ENCODE measurements around the gene GRIK2.

The GRIK2 gene

DNA sequence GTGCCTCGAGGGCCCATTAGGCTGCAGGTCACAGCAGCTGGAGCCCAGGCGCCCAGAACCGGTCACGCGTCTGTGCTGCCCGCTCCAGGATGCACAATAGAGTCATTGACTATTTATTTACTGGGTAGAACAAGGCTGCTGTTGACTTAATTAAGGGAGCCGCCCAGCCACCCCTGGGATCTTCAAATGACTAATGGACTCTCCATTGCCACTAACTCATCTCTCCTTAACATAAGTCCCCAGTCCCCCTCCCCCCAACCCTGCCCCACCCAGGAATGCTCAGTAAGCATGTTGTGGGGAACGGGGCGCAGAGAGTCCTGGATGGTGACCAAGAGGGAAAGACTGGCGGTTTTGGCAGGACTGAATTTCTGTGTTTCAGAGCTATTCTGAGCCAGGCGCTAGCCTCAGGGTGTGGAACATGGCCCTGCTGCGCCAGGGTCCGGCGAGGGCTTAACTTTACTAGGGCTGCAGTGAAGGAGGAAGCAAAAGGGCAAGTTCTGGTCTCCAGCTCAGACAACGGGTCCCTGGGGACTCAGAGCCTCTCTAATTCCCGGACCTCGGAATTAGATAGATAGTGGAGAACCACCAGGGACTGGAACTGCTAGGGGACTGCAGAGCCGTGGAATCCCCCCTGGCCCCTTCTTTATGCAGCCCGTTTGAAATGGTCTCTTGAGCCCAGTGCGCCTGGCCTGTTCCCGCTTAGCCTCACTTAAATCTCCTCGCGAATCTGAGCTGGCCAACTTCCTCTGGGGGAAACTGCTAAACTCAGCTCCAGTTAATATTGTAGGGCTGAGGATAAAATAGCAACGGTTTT is 1.5 kb upstream of the GRIK2 start:
- H3K27me3 ChIP-seq (ENCODE audit: insufficient read depth, low read length): peaks cover 79% of the 10 kb centered on the region
- no peak overlapping the region for H2AFZ ChIP-seq (ENCODE audit: low read length, unreplicated experiment)
- H3K79me2 ChIP-seq (ENCODE audit: control insufficient read depth, insufficient read depth, low read length, unreplicated experiment): no peaks in the 10 kb centered on the region
- peaks cover 14% of the 10 kb centered on the region for H3K4me1 ChIP-seq (ENCODE audit: control insufficient read depth, insufficient read depth, low read length, unreplicated experiment)
- no peak overlapping the region for H3K27ac ChIP-seq (ENCODE audit: low read depth, low read length)
- H3K36me3 ChIP-seq (ENCODE audit: insufficient read depth, low read length): no peaks in the 10 kb centered on the region
- H3K4me3 ChIP-seq (ENCODE audit: low read depth, low read length): peak overlapping the region; percentile 73

DNA sequence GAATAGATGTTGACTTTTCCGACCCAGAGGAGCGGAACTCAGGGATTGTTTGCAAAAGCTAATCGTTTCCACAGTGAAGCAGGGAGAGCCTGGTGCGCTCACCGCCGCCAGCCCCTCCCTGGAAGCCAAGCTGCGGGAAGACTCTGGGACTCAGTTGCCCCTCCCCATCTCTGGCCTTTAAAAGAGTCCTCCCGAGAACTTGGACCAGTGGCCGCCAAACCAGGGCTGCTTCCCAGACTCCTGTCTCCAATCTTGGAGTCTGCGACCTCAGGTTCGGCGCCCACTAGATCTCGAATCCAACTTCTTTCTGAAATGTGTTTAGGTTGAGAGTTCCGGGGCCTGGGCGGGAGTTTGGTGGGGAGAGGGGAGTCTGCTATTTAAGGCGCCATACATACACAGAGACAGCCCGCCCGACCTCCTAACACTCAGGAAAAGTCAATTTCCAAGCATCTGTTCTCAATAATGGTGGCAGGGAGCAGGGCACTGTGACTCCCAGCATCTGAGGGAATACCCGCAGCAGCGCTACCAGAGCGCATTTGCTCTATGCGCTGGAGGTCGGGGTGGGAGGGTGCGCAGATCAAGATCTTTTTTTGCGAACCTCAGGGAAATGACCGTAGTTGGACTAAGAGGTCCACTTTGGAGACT is 800 bp upstream of the GRIK2 start:
- peaks cover 14% of the 10 kb centered on the region for H3K4me1 ChIP-seq (ENCODE audit: control insufficient read depth, insufficient read depth, low read length, unreplicated experiment)
- no peaks in the 10 kb centered on the region for H3K79me2 ChIP-seq (ENCODE audit: control insufficient read depth, insufficient read depth, low read length, unreplicated experiment)
- peaks cover 76% of the 10 kb centered on the region for H3K27me3 ChIP-seq (ENCODE audit: insufficient read depth, low read length)
- peak overlapping the region; percentile 73 for H3K4me3 ChIP-seq (ENCODE audit: low read depth, low read length)
- H3K27ac ChIP-seq (ENCODE audit: low read depth, low read length): no peak overlapping the region
- no peaks in the 10 kb centered on the region for H3K36me3 ChIP-seq (ENCODE audit: insufficient read depth, low read length)
- H2AFZ ChIP-seq (ENCODE audit: low read length, unreplicated experiment): peak overlapping the region; percentile 17

DNA sequence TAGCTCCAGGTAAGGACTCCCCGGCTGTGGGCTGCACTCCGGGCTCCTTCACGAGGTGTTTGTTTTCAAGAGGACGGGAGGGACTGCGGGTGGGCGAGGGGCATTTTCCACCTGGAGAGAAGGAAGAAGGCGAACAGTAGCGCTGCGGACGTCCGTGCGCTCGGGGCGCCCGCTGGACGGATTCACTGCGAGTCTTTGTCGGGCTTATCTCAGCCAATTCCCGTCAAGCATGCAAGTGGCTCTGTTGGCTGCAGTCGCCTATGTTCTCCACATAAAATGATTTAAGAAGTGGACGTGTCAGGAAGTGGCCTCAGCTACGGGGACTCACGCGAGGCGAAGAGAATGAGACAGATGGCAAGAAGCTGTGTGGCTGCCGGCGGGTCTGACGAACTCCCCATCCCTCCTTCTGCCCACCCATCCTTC is 332 bp downstream of the GRIK2 start:
- Histone ChIP-seq H3K36me3 (ENCODE audit: insufficient read depth, low read length) (no peaks in the 10 kb centered on the region), H2AFZ (ENCODE audit: low read length, unreplicated experiment) (no peak overlapping the region), H3K27me3 (ENCODE audit: insufficient read depth, low read length) (peaks cover 75% of the 10 kb centered on the region), H3K4me1 (ENCODE audit: control insufficient read depth, insufficient read depth, low read length, unreplicated experiment) (peaks cover 20% of the 10 kb centered on the region), H3K79me2 (ENCODE audit: control insufficient read depth, insufficient read depth, low read length, unreplicated experiment) (no peaks in the 10 kb centered on the region), H3K27ac (ENCODE audit: low read depth, low read length) (no peak overlapping the region), H3K4me3 (ENCODE audit: low read depth, low read length) (peak overlapping the region; percentile 73)

DNA sequence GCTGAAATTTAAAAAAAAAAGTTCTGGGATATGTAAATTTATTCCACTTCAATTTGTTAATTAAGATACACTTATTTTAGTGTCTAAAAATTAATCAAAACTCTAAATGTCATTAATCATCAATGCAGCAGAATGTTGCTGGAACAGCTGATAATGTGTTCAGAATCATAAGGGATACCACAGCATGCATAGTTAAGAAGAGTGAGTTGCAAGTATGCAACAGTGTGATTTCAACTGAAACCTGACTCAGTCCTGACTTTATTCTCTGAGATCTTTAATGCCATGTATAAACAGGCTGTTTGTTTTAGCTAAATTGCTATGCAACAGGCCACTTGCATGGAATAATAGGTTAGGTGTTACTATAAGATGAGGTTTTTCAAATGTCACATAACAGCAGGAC is 1.4 kb downstream of the GRIK2 start:
- Histone ChIP-seq H3K4me3 (ENCODE audit: low read depth, low read length) (no peak overlapping the region), H2AFZ (ENCODE audit: low read length, unreplicated experiment) (no peak overlapping the region), H3K79me2 (ENCODE audit: control insufficient read depth, insufficient read depth, low read length, unreplicated experiment) (no peaks in the 10 kb centered on the region), H3K36me3 (ENCODE audit: insufficient read depth, low read length) (no peaks in the 10 kb centered on the region), H3K27me3 (ENCODE audit: insufficient read depth, low read length) (peaks cover 77% of the 10 kb centered on the region), H3K27ac (ENCODE audit: low read depth, low read length) (no peak overlapping the region), H3K4me1 (ENCODE audit: control insufficient read depth, insufficient read depth, low read length, unreplicated experiment) (peaks cover 25% of the 10 kb centered on the region)

DNA sequence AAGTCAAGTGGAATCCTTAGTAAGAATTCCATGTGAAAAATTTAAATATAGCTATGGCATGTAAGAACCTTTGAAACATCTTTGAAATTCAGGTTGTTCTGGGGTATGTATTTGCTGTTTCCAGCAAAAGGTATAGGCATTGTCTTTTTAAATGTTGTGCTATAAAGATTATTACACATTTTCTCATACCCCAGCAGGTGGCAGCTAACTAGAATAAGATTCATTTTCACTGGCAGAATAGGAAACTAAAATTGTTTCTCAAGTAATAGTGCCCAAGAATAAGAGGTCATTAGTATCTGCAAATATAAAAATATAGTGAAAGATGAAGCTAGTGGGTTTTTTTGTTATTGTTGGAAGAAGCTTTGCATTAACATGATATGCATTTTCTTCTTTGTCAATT is 1.8 kb downstream of the GRIK2 start:
- Histone ChIP-seq H3K4me3 (ENCODE audit: low read depth, low read length) (no peak overlapping the region), H3K27me3 (ENCODE audit: insufficient read depth, low read length) (peaks cover 77% of the 10 kb centered on the region)

DNA sequence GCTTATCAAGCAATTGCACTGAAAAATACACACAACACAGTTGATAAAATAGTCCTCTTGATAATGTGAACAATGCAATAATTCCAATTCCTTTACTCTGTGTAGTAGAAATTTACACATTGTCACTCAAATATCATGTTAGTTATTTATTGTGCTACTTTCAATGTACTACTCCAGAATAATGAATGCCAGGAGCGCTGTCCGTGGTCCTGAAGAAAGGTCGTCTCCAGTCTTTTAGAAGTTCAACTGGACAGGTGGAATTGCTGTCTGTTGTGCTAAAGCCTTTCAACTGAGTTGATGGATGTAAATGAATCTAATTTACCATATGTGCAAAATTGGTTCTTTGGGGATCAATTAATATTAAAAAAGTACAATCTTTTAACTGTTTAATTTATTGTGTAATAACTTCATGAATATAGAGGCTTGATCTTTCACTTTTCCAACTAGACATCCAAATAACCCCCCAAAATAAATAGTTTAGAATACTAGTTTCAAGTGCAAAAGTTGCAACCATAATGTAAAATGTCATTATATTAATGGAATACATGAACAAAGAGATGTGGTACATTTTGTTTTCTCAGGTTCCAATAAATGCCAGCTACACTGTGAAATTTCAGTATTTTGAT is 3.2 kb downstream of the GRIK2 start:
- H3K4me1 ChIP-seq (ENCODE audit: control insufficient read depth, insufficient read depth, low read length, unreplicated experiment): peaks cover 25% of the 10 kb centered on the region
- no peak overlapping the region for H2AFZ ChIP-seq (ENCODE audit: low read length, unreplicated experiment)
- peaks cover 77% of the 10 kb centered on the region for H3K27me3 ChIP-seq (ENCODE audit: insufficient read depth, low read length)
- no peaks in the 10 kb centered on the region for H3K36me3 ChIP-seq (ENCODE audit: insufficient read depth, low read length)
- H3K79me2 ChIP-seq (ENCODE audit: control insufficient read depth, insufficient read depth, low read length, unreplicated experiment): no peaks in the 10 kb centered on the region
- no peak overlapping the region for H3K4me3 ChIP-seq (ENCODE audit: low read depth, low read length)
- no peak overlapping the region for H3K27ac ChIP-seq (ENCODE audit: low read depth, low read length)

More for the DNA sequence above, 1.8 kb downstream of the GRIK2 start:
- Histone ChIP-seq H3K4me1 (ENCODE audit: control insufficient read depth, insufficient read depth, low read length, unreplicated experiment) (peaks cover 25% of the 10 kb centered on the region), H3K36me3 (ENCODE audit: insufficient read depth, low read length) (no peaks in the 10 kb centered on the region), H3K27ac (ENCODE audit: low read depth, low read length) (no peak overlapping the region), H2AFZ (ENCODE audit: low read length, unreplicated experiment) (no peak overlapping the region), H3K79me2 (ENCODE audit: control insufficient read depth, insufficient read depth, low read length, unreplicated experiment) (no peaks in the 10 kb centered on the region)

DNA sequence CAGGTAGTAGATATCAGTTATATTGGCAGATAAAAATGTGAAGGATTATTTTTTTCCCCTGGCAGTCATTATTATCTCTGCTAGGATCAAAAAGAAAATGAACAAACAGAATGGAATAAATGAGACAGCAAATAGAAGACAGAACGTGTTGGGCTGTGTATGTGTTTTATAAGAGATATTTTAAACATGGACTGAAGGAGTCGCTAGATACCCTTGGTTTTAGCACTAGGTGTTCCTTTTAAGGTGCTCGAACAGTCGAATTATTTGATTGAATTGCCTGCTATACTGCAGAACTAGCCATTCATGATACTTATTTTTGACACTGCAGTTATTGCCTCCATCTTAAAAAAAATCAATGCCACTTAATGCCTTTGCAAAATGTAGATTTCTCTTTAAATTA is 3.7 kb downstream of the GRIK2 start:
- no peaks in the 10 kb centered on the region for H3K79me2 ChIP-seq (ENCODE audit: control insufficient read depth, insufficient read depth, low read length, unreplicated experiment)
- H3K27ac ChIP-seq (ENCODE audit: low read depth, low read length): no peak overlapping the region
- H3K4me1 ChIP-seq (ENCODE audit: control insufficient read depth, insufficient read depth, low read length, unreplicated experiment): peaks cover 22% of the 10 kb centered on the region
- no peak overlapping the region for H3K4me3 ChIP-seq (ENCODE audit: low read depth, low read length)
- no peak overlapping the region for H2AFZ ChIP-seq (ENCODE audit: low read length, unreplicated experiment)
- peaks cover 77% of the 10 kb centered on the region for H3K27me3 ChIP-seq (ENCODE audit: insufficient read depth, low read length)
- no peaks in the 10 kb centered on the region for H3K36me3 ChIP-seq (ENCODE audit: insufficient read depth, low read length)

DNA sequence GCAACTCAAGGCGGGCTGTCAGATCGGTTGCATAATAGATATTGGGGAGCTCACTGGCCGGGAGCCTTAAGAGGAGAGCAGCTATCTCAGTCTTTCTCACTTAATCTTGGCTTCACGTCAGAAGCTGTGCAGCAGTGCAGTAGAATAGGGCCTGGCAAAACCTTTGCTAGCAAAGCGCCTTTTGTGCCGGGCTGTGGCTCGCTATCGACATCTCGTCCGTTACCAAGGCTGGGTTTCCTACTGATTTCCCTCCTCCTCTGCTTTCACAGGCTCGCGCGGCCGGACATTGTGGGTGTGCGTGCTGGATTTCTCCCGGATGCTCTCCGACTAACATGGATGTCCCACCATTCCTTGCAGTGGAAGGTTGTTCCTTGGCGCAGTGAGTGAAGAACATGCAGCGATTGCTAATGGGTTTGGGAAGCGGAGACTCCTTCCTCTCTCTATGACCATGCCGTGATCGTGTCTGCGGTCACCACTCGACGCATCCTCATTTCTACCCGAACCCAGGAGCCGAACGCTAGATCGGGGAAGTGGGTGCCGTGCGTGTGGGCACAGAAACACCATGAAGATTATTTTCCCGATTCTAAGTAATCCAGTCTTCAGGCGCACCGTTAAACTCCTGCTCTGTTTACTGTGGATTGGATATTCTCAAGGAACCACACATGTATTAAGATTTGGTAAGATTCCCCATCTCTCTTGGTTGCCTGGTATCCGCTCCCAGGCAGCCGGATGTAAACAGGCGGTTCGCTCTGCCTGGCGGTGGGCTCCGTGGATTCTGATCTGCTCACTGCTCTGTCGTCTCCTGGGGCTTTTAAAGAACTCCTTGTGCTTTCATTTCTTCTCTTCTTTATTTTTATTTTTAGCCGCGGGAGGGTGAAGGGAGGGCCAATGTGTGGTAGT is 5.5 kb downstream of the GRIK2 start:
- Histone ChIP-seq H3K36me3 (ENCODE audit: insufficient read depth, low read length) (no peaks in the 10 kb centered on the region), H3K27ac (ENCODE audit: low read depth, low read length) (no peak overlapping the region), H2AFZ (ENCODE audit: low read length, unreplicated experiment) (no peak overlapping the region), H3K4me3 (ENCODE audit: low read depth, low read length) (peak overlapping the region; percentile 72), H3K79me2 (ENCODE audit: control insufficient read depth, insufficient read depth, low read length, unreplicated experiment) (no peaks in the 10 kb centered on the region), H3K4me1 (ENCODE audit: control insufficient read depth, insufficient read depth, low read length, unreplicated experiment) (peaks cover 11% of the 10 kb centered on the region), H3K27me3 (ENCODE audit: insufficient read depth, low read length) (peaks cover 79% of the 10 kb centered on the region)

DNA sequence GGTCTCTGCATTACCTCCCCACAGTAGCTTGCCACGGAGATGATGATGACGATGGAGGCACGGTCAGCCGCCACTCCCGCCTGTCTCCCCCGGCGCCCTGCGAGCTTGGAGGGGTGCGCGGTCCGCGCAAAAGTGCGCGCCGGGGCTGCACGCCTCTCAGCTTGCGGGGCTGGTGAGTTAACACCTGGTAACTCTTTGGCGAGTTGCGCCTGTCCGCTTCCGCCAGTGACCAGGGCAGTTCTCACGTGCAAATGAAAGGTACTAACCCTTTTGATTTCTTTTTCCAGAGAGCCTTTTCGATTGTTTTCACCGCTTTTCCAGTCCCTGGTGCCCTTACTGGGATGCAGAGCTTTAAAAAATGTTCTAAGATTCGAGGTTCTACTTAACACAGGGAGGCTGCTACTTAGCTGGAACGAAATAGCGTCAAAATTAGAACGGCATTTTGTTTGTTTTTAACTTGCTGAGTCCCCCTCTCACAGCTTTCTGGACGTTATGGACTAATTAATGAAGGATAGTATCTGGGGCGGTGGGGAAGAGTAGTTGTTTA is 6.2 kb downstream of the GRIK2 start:
- H2AFZ ChIP-seq (ENCODE audit: low read length, unreplicated experiment): no peak overlapping the region
- H3K4me3 ChIP-seq (ENCODE audit: low read depth, low read length): peak overlapping the region; percentile 72
- peaks cover 79% of the 10 kb centered on the region for H3K27me3 ChIP-seq (ENCODE audit: insufficient read depth, low read length)
- H3K36me3 ChIP-seq (ENCODE audit: insufficient read depth, low read length): no peaks in the 10 kb centered on the region
- H3K4me1 ChIP-seq (ENCODE audit: control insufficient read depth, insufficient read depth, low read length, unreplicated experiment): peaks cover 11% of the 10 kb centered on the region
- H3K79me2 ChIP-seq (ENCODE audit: control insufficient read depth, insufficient read depth, low read length, unreplicated experiment): no peaks in the 10 kb centered on the region
- no peak overlapping the region for H3K27ac ChIP-seq (ENCODE audit: low read depth, low read length)

Measured in ACC112 (cell line).